Measurements from ENCODE around the gene AMMECR1. TPM values are rescaled to one million over a fixed set of nuclear protein-coding genes. Genes with fewer than 3 reads are reported as not detected.

AMMECR1 gene
- polyA plus RNA-seq, 3 donors = 2.1 to 3.3 (median 2.9) TPM

DNA sequence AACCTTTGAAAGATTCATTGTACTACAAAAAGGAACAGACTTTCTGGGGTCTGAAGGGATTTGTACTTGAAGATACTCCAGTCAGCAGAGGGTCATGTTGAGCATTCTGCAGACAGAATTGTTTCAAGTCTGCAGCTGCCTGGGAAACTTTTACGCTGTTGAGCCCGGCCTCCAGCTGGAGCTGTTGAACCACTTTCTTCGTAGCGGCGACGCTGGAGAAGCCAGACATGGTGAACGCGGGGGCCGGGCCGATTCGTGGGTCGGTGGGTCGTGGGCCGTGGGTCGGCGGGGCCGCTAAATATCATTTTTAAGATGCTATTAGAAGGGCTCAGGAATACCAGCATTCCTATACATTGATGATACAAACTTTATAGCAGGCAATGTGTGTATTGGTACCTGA lies 28.8 kb upstream of the AMMECR1 start:
- Histone ChIP-seq H4K20me1 (ENCODE audit: insufficient read depth, low read length) (no peaks in the 10 kb centered on the region), H3K36me3 (replicated peaks in 1 of 2; ENCODE audit: control insufficient read depth in 1 of 2, insufficient read depth in 2 of 2, low read length in 2 of 2) (no peaks in the 10 kb centered on the region), H3K9ac (ENCODE audit: insufficient read depth, low read length, poor library complexity, severe bottlenecking) (no peak overlapping the region), H2AFZ (ENCODE audit: insufficient read depth, low read depth, low read length, poor library complexity, severe bottlenecking) (no peak overlapping the region), H3K4me1 (ENCODE audit: control insufficient read depth in 1 of 2, insufficient read depth in 2 of 2, low read length in 2 of 2) (no peaks in the 10 kb centered on the region), H3K27ac (ENCODE audit: low read depth in 1 of 2, low read length in 2 of 2) (no peak overlapping the region), H3K79me2 (ENCODE audit: insufficient read depth, low read length) (no peaks in the 10 kb centered on the region), H3K9me3 (replicated peaks in 1 of 2; ENCODE audit: control insufficient read depth in 1 of 2, insufficient read depth in 1 of 2, low read length in 2 of 2) (no peaks in the 10 kb centered on the region), H3K27me3 (ENCODE audit: control insufficient read depth in 2 of 2, insufficient read depth in 2 of 2, low read length in 2 of 2) (no peaks in the 10 kb centered on the region), H3K4me3 (replicated peaks in 1 of 3; ENCODE audit: low read depth in 2 of 3, low read length in 3 of 3) (no peak overlapping the region), H3K4me2 (replicated peaks; ENCODE audit: extremely low read depth, low read length, poor library complexity, severe bottlenecking) (no peak overlapping the region)
- no peak for DNase-seq
- TF ChIP-seq, protein P1, sequence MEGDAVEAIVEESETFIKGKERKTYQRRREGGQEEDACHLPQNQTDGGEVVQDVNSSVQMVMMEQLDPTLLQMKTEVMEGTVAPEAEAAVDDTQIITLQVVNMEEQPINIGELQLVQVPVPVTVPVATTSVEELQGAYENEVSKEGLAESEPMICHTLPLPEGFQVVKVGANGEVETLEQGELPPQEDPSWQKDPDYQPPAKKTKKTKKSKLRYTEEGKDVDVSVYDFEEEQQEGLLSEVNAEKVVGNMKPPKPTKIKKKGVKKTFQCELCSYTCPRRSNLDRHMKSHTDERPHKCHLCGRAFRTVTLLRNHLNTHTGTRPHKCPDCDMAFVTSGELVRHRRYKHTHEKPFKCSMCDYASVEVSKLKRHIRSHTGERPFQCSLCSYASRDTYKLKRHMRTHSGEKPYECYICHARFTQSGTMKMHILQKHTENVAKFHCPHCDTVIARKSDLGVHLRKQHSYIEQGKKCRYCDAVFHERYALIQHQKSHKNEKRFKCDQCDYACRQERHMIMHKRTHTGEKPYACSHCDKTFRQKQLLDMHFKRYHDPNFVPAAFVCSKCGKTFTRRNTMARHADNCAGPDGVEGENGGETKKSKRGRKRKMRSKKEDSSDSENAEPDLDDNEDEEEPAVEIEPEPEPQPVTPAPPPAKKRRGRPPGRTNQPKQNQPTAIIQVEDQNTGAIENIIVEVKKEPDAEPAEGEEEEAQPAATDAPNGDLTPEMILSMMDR (IDR thresholded peaks at IDR 0.05) = no peak
- H3K27ac Mint-ChIP-seq = no peak overlapping the region
- peaks cover 0 to 5% (median 0%) of the 10 kb centered on the region in 3 donors for H3K27me3 Mint-ChIP-seq (ENCODE audit: low read depth in 3 of 3)
- H3K9me3 Mint-ChIP-seq = peaks cover 0 to 3% (median 0%) of the 10 kb centered on the region in 7 donors
- intact Hi-C loops (cut with micrococcal nuclease) = no loop called here
- 96% methylated on average over 9 of the region's 17 CpGs for WGBS (ENCODE audit: insufficient coverage)
- no peak overlapping the region for H3K4me3 Mint-ChIP-seq
- no peaks in the 10 kb centered on the region for H3K4me1 Mint-ChIP-seq
- H3K36me3 Mint-ChIP-seq = no peaks in the 10 kb centered on the region

DNA sequence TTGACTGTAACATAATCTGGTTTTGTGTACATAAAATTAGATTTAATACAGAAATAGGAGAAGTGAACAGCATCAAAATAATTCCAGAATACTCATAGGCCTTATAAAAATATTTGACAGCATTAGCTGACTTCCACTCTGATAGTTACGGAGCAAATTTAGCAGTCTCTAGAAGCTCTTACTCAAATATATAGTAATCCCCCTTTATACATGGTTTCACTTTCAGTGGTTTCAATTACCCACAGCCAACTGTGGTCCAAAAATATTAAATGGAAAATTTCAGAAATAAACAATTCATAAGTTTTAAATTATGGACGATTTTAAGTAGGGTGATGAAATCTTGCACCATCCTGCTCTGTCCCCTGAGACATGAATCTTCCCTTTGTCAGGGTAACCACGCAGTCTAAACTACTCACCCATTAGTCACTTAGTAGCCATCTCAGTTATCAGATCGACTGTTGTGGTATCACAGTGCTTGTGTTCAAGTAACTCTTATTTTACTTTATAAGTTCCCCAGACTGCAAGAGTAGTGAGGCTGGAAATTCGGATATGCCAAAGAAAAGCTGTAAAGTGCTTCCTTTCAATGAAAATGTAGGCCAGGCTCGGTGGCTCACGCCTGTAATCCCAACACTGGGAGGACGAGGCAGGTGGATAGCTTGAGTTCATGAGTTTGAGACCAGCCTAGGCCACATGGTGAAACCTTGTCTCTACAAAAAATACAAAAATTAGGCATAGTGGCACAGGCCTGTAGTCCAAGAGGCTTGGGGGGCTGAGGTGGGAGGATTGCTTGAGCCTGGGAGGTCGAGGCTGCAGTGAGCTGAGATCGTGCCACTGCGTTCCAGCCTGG lies 23.5 kb upstream of the AMMECR1 start:
- intact Hi-C loops (cut with micrococcal nuclease) = no loop called here
- no peaks in the 10 kb centered on the region for H3K79me2 ChIP-seq (ENCODE audit: insufficient read depth, low read length)
- H3K4me3 ChIP-seq (replicated peaks in 1 of 3; ENCODE audit: low read depth in 2 of 3, low read length in 3 of 3) = no peak overlapping the region
- no peaks in the 10 kb centered on the region for H3K4me1 ChIP-seq (ENCODE audit: control insufficient read depth in 1 of 2, insufficient read depth in 2 of 2, low read length in 2 of 2)
- Mint-ChIP-seq H3K27me3 (ENCODE audit: low read depth in 3 of 3) (peaks cover 0 to 5% (median 1%) of the 10 kb centered on the region in 3 donors), H3K4me1 (no peaks in the 10 kb centered on the region), H3K4me3 (no peak overlapping the region), H3K27ac (no peak overlapping the region), H3K9me3 (peaks cover 0 to 3% (median 0%) of the 10 kb centered on the region in 7 donors), H3K36me3 (no peaks in the 10 kb centered on the region)
- H3K9me3 ChIP-seq (replicated peaks in 1 of 2; ENCODE audit: control insufficient read depth in 1 of 2, insufficient read depth in 1 of 2, low read length in 2 of 2) = no peaks in the 10 kb centered on the region
- no peak overlapping the region for H3K9ac ChIP-seq (ENCODE audit: insufficient read depth, low read length, poor library complexity, severe bottlenecking)
- H3K27ac ChIP-seq (ENCODE audit: low read depth in 1 of 2, low read length in 2 of 2) = no peak overlapping the region
- no peak overlapping the region for H3K4me2 ChIP-seq (replicated peaks; ENCODE audit: extremely low read depth, low read length, poor library complexity, severe bottlenecking)
- DNase-seq = no peak
- no peaks in the 10 kb centered on the region for H3K36me3 ChIP-seq (replicated peaks in 1 of 2; ENCODE audit: control insufficient read depth in 1 of 2, insufficient read depth in 2 of 2, low read length in 2 of 2)
- no peaks in the 10 kb centered on the region for H3K27me3 ChIP-seq (ENCODE audit: control insufficient read depth in 2 of 2, insufficient read depth in 2 of 2, low read length in 2 of 2)
- no peaks in the 10 kb centered on the region for H4K20me1 ChIP-seq (ENCODE audit: insufficient read depth, low read length)
- no peak overlapping the region for H2AFZ ChIP-seq (ENCODE audit: insufficient read depth, low read depth, low read length, poor library complexity, severe bottlenecking)
- TF ChIP-seq, protein P1 (IDR thresholded peaks at IDR 0.05) = no peak
- 100% methylated on average over 1 of the region's 11 CpGs for WGBS (ENCODE audit: insufficient coverage)

Measured in CD14-positive monocyte (primary cell).